WTC11 (cell line): ENCODE data around the gene CDH16.

Source experiments
- KAT7 ChIP-seq: sonication (generic); formaldehyde crosslinking; IDR thresholded peaks from 2 replicates; pipeline ENCODE4 v1.8.1; 2023; ENCODE audit warnings: missing genetic modification reagents, mild to moderate bottlenecking, borderline replicate concordance
- NR2C2 ChIP-seq: sonication (generic); formaldehyde crosslinking; IDR thresholded peaks from 2 replicates; pipeline ENCODE4 v1.8.0; 2022; ENCODE audit warnings: mild to moderate bottlenecking, missing genetic modification reagents
- TCF7 ChIP-seq: sonication (generic); formaldehyde crosslinking; IDR thresholded peaks from 2 replicates; pipeline ENCODE4 v1.8.0; 2022; ENCODE audit warnings: mild to moderate bottlenecking, low read depth, missing genetic modification reagents, moderate library complexity
- ZNF416 ChIP-seq: fragments of 250-450 bp; sonication (Bioruptor Pico); IDR thresholded peaks from 2 replicates; pipeline ENCODE4 v1.9.0; 2021; ENCODE audit warnings: mild to moderate bottlenecking, inconsistent platforms
- TF ChIP-seq, protein P1 (sequence below): fragments of 200-600 bp; IDR thresholded peaks from 2 replicates; pipeline ENCODE4 v1.8.0; 2022; ENCODE audit warnings: antibody characterized with exemption
- TF ChIP-seq, protein P2 (sequence below): sonication (generic); formaldehyde crosslinking; IDR thresholded peaks from 2 replicates; pipeline ENCODE4 v1.8.0; 2022; ENCODE audit warnings: mild to moderate bottlenecking, missing genetic modification reagents
- TF ChIP-seq, protein P3 (sequence below): sonication (generic); formaldehyde crosslinking; IDR thresholded peaks from 2 replicates; pipeline ENCODE4 v1.8.1; 2022; ENCODE audit warnings: low read depth, mild to moderate bottlenecking, moderate library complexity, missing genetic modification reagents, borderline replicate concordance

DNA sequence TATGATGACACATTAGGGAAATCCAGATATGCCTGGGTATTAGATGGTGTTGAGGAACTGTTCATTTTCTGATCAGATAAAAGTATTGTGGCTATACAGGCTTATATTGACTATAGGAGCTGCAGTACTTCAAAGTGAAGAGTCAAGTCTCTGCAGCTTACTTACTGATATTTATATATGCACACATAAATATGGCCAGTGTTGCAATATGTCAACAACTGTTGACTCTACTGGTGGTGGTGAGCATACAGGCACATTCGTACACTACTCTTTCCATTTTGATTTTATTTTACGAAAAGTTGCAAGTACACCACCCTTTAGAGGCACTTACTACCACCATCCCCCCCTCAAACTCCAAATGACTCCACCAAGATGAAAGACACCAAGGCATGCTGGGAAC is 13.0 kb upstream of the CDH16 start:
- TF ChIP-seq, protein P1, sequence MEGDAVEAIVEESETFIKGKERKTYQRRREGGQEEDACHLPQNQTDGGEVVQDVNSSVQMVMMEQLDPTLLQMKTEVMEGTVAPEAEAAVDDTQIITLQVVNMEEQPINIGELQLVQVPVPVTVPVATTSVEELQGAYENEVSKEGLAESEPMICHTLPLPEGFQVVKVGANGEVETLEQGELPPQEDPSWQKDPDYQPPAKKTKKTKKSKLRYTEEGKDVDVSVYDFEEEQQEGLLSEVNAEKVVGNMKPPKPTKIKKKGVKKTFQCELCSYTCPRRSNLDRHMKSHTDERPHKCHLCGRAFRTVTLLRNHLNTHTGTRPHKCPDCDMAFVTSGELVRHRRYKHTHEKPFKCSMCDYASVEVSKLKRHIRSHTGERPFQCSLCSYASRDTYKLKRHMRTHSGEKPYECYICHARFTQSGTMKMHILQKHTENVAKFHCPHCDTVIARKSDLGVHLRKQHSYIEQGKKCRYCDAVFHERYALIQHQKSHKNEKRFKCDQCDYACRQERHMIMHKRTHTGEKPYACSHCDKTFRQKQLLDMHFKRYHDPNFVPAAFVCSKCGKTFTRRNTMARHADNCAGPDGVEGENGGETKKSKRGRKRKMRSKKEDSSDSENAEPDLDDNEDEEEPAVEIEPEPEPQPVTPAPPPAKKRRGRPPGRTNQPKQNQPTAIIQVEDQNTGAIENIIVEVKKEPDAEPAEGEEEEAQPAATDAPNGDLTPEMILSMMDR = no peak
- TF ChIP-seq TCF7 (CRISPR knock-in tag) (no peak), NR2C2 (CRISPR knock-in tag) (no peak), ZNF416 (no peak), KAT7 (CRISPR knock-in tag) (no peak)
- TF ChIP-seq, protein P2, sequence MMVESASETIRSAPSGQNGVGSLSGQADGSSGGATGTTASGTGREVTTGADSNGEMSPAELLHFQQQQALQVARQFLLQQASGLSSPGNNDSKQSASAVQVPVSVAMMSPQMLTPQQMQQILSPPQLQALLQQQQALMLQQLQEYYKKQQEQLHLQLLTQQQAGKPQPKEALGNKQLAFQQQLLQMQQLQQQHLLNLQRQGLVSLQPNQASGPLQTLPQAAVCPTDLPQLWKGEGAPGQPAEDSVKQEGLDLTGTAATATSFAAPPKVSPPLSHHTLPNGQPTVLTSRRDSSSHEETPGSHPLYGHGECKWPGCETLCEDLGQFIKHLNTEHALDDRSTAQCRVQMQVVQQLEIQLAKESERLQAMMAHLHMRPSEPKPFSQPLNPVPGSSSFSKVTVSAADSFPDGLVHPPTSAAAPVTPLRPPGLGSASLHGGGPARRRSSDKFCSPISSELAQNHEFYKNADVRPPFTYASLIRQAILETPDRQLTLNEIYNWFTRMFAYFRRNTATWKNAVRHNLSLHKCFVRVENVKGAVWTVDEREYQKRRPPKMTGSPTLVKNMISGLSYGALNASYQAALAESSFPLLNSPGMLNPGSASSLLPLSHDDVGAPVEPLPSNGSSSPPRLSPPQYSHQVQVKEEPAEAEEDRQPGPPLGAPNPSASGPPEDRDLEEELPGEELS = no peak
- TF ChIP-seq, protein P3, sequence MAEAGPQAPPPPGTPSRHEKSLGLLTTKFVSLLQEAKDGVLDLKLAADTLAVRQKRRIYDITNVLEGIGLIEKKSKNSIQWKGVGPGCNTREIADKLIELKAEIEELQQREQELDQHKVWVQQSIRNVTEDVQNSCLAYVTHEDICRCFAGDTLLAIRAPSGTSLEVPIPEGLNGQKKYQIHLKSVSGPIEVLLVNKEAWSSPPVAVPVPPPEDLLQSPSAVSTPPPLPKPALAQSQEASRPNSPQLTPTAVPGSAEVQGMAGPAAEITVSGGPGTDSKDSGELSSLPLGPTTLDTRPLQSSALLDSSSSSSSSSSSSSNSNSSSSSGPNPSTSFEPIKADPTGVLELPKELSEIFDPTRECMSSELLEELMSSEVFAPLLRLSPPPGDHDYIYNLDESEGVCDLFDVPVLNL (CRISPR knock-in tag) = no peak
